ENCODE measurements around the gene AICDA. TPM values are rescaled to one million over a fixed set of nuclear protein-coding genes. Genes with fewer than 3 reads are reported as not detected.
"Not testable (repeated sequence)": the region's sequence is repeated elsewhere in the genome, so short reads cannot be mapped to it uniquely, and the experiment has no call there.

AICDA gene
- total RNA-seq, 1 donor from 2014 or later: not detected

GRCh38 chr12:8636007-8636346, 23.3 kb upstream of the AICDA start:
- DNase-seq; H3K4me1 Mint-ChIP-seq; H3K36me3 Mint-ChIP-seq (ENCODE audit: low read depth); H3K9me3 Mint-ChIP-seq; H3K27ac Mint-ChIP-seq; H3K4me3 Mint-ChIP-seq; intact Hi-C loops (cut with micrococcal nuclease): not testable (repeated sequence)
- peaks cover 54% of the 10 kb centered on the region for H3K27me3 Mint-ChIP-seq

DNA sequence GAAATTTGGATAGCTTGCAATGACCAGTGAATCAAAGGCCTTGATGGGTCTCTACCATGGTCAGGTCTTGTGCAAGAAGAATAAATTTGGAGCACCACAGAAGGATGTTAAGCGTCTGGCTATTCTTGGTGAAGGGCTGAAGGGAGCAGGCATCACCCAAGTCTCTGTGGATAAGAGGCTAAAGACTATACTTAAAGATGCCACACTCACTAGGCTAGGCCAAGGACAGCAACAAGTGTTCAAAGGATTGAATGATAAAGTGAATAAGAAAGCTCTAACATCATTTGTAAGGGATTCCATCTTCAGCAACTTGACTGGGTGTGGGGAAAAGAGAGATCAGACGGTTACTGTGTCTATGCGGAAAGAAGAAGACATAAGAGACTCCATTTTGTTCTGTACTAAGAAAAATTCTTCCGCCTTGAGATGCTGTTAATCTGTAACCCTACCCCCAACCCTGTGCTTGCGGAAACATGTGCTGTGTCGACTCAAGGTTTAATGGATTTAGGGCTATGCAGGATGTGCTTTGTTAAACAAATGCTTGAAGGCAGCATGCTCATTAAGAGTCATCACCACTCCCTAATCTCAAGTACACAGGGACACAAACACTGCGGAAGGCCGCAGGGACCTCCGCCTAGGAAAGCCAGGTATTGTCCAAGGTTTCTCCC, 22.8 kb upstream of the AICDA start:
- H3K9me3 Mint-ChIP-seq; H3K27ac Mint-ChIP-seq; intact Hi-C loops (cut with micrococcal nuclease); H3K4me3 Mint-ChIP-seq; H3K4me1 Mint-ChIP-seq; DNase-seq; H3K36me3 Mint-ChIP-seq (ENCODE audit: low read depth): not testable (repeated sequence)
- peaks cover 58% of the 10 kb centered on the region for H3K27me3 Mint-ChIP-seq

- H3K4me3 Mint-ChIP-seq: no peak overlapping the region
- no peaks in the 10 kb centered on the region for H3K36me3 Mint-ChIP-seq (ENCODE audit: low read depth)
- H3K27ac Mint-ChIP-seq: no peak overlapping the region
- intact Hi-C loops (cut with micrococcal nuclease): no loop called here
- H3K4me1 Mint-ChIP-seq: no peaks in the 10 kb centered on the region
- peaks cover 6% of the 10 kb centered on the region for H3K9me3 Mint-ChIP-seq
- H3K27me3 Mint-ChIP-seq: peaks cover 37% of the 10 kb centered on the region
- DNase-seq: no peak
These were observed 17.5 kb upstream of the AICDA start for GRCh38 chr12:8630131-8630530.

DNA sequence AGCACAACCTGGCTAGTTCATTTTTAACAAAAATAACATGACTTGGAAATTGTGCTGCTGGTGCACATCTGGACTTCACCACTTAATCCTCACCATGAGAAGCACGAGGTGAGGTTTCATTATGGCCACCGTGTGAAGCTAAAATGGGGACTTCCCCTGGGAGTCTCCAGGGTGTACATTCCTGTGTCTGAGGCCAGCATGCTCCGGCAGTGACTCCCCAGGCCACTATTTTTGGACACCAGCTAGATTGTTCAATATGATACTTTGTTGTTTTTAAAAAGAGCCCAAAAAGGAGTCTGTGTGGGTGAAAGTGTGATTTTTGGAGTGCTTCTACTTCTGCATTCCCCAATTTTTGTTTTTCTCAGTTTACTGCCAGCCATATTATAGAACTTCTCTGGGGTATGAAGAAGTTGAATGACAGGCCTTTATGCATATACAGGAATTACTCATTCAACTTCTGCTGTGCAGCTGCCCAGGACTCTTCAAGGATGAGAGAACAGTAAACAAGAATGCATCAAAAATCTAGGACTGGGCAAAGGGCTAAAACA, 16.9 kb upstream of the AICDA start:
- DNase-seq: no peak
- H3K27me3 Mint-ChIP-seq: peaks cover 31% of the 10 kb centered on the region
- no peaks in the 10 kb centered on the region for H3K4me1 Mint-ChIP-seq
- H3K36me3 Mint-ChIP-seq (ENCODE audit: low read depth): no peaks in the 10 kb centered on the region
- H3K4me3 Mint-ChIP-seq: no peak overlapping the region
- peaks cover 6% of the 10 kb centered on the region for H3K9me3 Mint-ChIP-seq
- no peak overlapping the region for H3K27ac Mint-ChIP-seq
- intact Hi-C loops (cut with micrococcal nuclease): no loop called here

DNA sequence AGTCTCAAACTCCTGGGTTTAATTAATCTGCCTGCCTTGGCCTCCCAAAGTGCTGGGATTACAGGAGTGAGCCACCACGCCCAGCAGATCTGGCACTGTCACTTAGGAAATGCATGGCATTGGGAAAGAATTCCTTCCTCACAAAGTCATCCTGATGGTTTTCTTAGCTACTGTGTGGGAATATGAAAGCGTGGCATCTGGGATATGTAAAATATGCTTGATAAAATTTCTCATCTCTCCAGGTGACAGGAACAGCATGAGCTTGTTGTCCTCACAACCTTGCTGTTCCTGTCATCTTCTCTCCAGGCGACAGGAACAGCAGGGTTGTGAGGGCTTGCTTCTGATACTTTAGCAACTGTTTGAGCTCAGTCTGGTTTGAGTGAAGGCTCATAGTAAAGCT, 16.1 kb upstream of the AICDA start:
- Mint-ChIP-seq H3K4me3 (no peak overlapping the region), H3K27ac (no peak overlapping the region), H3K9me3 (peaks cover 6% of the 10 kb centered on the region), H3K27me3 (peaks cover 27% of the 10 kb centered on the region), H3K36me3 (ENCODE audit: low read depth) (no peaks in the 10 kb centered on the region), H3K4me1 (no peaks in the 10 kb centered on the region)
- intact Hi-C loops (cut with micrococcal nuclease): no loop called here
- DNase-seq: no peak

GRCh38 chr12:8624750-8625149, 12.1 kb upstream of the AICDA start:
- H3K27ac Mint-ChIP-seq; H3K4me1 Mint-ChIP-seq; H3K36me3 Mint-ChIP-seq (ENCODE audit: low read depth); DNase-seq; intact Hi-C loops (cut with micrococcal nuclease); H3K9me3 Mint-ChIP-seq; H3K4me3 Mint-ChIP-seq: not testable (repeated sequence)
- H3K27me3 Mint-ChIP-seq: peaks cover 18% of the 10 kb centered on the region

DNA sequence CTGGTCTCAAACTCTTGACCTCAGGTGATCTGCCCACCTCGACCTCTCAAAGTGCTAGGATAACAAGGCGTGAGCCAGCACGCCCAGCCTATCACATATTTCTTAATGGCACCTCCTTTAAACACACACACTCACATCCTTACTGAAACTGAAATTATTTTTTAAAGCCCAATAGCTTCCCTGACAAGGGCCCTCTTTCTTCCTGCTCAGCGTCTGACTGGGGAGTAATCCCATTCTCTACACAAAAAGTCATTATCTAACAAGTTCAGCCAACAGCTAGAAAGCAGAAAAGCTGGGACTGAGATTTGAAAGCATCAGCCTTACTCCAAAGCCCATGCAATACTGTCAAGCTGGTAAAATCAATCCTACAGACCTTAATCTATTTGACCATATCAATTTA, 10.0 kb upstream of the AICDA start:
- intact Hi-C loops (cut with micrococcal nuclease): no loop called here
- DNase-seq: no peak

DNA sequence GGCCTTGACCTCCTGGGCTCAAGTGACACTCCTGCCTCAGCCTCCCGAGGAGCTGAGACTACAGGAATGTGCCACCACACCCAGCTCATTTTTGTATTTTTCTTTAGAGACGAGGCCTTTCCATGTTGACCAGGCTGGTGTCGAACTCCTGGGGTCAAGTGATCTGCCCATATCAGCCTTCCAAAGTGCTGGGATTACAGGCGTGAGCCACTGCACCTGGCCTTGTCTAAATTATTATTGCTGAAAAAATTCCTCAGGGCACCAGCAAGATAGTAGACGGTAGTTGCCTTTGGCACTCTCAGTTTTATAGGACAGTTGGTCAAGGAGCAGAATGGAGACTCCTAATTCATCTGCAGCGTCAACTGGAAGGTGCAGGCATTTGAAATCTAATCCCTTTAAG, 2.5 kb upstream of the AICDA start:
- no peaks in the 10 kb centered on the region for H3K36me3 Mint-ChIP-seq (ENCODE audit: low read depth)
- H3K27ac Mint-ChIP-seq: no peak overlapping the region
- no peak overlapping the region for H3K4me3 Mint-ChIP-seq
- no peaks in the 10 kb centered on the region for H3K4me1 Mint-ChIP-seq
- H3K27me3 Mint-ChIP-seq: peaks cover 16% of the 10 kb centered on the region
- H3K9me3 Mint-ChIP-seq: peaks cover 2% of the 10 kb centered on the region
- DNase-seq: no peak
- intact Hi-C loops (cut with micrococcal nuclease): no loop called here

More for the DNA sequence above, 10.0 kb upstream of the AICDA start:
- Mint-ChIP-seq H3K9me3 (peaks cover 3% of the 10 kb centered on the region), H3K27ac (no peak overlapping the region), H3K27me3 (peaks cover 13% of the 10 kb centered on the region), H3K36me3 (ENCODE audit: low read depth) (no peaks in the 10 kb centered on the region), H3K4me3 (no peak overlapping the region), H3K4me1 (no peaks in the 10 kb centered on the region)

DNA sequence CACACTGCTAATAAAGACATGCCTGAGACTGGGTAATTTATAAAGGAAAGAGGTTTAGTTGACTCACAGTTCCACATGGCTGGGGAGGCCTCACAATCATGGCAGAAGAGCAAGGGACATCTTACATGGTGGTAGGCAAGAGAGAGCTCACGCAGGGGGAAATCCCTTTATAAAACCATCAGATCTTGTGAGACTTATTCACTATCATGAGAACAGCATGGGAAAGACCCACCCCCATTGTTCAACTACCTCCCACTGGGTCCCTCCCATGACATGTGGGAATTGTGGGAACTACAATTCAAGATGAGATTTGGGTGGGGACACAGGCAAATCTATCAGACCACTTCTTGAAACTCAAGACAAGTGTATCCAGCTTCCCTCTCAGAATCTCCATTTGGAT, 1.2 kb upstream of the AICDA start:
- H3K4me1 Mint-ChIP-seq; H3K4me3 Mint-ChIP-seq; intact Hi-C loops (cut with micrococcal nuclease); H3K9me3 Mint-ChIP-seq; DNase-seq; H3K36me3 Mint-ChIP-seq (ENCODE audit: low read depth); H3K27ac Mint-ChIP-seq: not testable (repeated sequence)
- peaks cover 18% of the 10 kb centered on the region for H3K27me3 Mint-ChIP-seq

GRCh38 chr12:8609061-8609570, 3.5 kb downstream of the AICDA start:
- Mint-ChIP-seq H3K36me3 (ENCODE audit: low read depth) (no peaks in the 10 kb centered on the region), H3K4me3 (peak overlapping the region; percentile 53), H3K9me3 (no peaks in the 10 kb centered on the region), H3K4me1 (peaks cover 7% of the 10 kb centered on the region), H3K27me3 (peaks cover 22% of the 10 kb centered on the region), H3K27ac (no peak overlapping the region)
- peak; percentile 62 for DNase-seq
- intact Hi-C loops (cut with micrococcal nuclease): loop anchor here (5.0 kb wide), 1 partner anchor 67 kb away; the partner anchor contains the start of gene CLEC4E

GRCh38 chr12:8606890-8607289, 5.8 kb downstream of the AICDA start:
- intact Hi-C loops (cut with micrococcal nuclease): loop anchor here (5.0 kb wide), 1 partner anchor 65 kb away; the partner anchor contains the start of gene CLEC4E
- H3K4me1 Mint-ChIP-seq: peaks cover 7% of the 10 kb centered on the region
- H3K4me3 Mint-ChIP-seq: no peak overlapping the region
- no peak overlapping the region for H3K27ac Mint-ChIP-seq
- no peaks in the 10 kb centered on the region for H3K36me3 Mint-ChIP-seq (ENCODE audit: low read depth)
- H3K9me3 Mint-ChIP-seq: no peaks in the 10 kb centered on the region
- H3K27me3 Mint-ChIP-seq: peaks cover 26% of the 10 kb centered on the region
- no peak for DNase-seq

- intact Hi-C loops (cut with micrococcal nuclease): loop anchor here (5.0 kb wide), 1 partner anchor 63 kb away; the partner anchor contains the start of gene CLEC4E
- H3K27ac Mint-ChIP-seq: no peak overlapping the region
- DNase-seq: no peak
- peaks cover 25% of the 10 kb centered on the region for H3K27me3 Mint-ChIP-seq
- H3K9me3 Mint-ChIP-seq: no peaks in the 10 kb centered on the region
- H3K36me3 Mint-ChIP-seq (ENCODE audit: low read depth): no peaks in the 10 kb centered on the region
- peaks cover 7% of the 10 kb centered on the region for H3K4me1 Mint-ChIP-seq
- H3K4me3 Mint-ChIP-seq: no peak overlapping the region
These were observed 7.6 kb downstream of the AICDA start for GRCh38 chr12:8605057-8605456.

DNA sequence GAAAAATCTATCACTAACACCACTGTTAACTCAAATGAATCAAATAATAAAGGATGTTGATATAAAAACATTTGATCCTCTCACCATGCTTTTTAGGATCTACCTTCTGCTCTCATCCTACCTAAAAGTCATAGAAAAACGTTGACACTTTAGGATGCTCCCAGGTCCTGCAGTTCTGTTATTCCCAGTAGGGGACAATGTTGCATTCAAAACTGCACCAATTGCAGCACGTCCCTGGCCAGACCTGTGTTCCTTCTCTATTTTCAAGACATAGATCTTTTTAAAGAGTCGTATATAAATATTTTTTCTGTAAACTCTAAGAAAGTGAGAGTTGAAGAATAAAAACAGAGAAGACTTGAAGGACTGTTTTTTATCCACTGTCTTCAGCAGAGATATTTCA, 8.8 kb downstream of the AICDA start:
- H3K27me3 Mint-ChIP-seq: peaks cover 17% of the 10 kb centered on the region
- no peak overlapping the region for H3K27ac Mint-ChIP-seq
- intact Hi-C loops (cut with micrococcal nuclease): no loop called here
- DNase-seq: no peak
- no peaks in the 10 kb centered on the region for H3K4me1 Mint-ChIP-seq
- no peaks in the 10 kb centered on the region for H3K9me3 Mint-ChIP-seq
- no peaks in the 10 kb centered on the region for H3K36me3 Mint-ChIP-seq (ENCODE audit: low read depth)
- no peak overlapping the region for H3K4me3 Mint-ChIP-seq

DNA sequence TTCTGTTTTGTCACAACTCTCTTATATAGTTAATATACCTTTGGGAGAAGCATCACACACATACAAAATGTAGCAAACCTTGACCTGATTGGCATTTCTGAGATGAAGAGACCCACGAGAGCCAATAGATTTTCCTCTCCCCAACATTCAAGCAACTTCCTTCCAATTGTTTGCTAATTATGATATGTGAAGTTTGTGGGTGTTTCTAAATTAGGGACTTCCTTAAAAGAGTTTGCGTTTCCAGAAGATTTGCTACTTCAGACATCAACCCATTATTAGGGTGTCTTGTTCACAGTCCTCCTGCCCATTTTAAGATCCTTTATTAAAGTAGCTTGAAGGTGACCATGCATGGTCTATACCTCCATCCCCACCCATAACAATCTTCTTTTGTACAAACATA, 9.4 kb downstream of the AICDA start:
- Mint-ChIP-seq H3K4me1 (no peaks in the 10 kb centered on the region), H3K27me3 (peaks cover 15% of the 10 kb centered on the region), H3K36me3 (ENCODE audit: low read depth) (no peaks in the 10 kb centered on the region), H3K4me3 (no peak overlapping the region), H3K9me3 (no peaks in the 10 kb centered on the region), H3K27ac (no peak overlapping the region)
- DNase-seq: no peak
- intact Hi-C loops (cut with micrococcal nuclease): no loop called here

DNA sequence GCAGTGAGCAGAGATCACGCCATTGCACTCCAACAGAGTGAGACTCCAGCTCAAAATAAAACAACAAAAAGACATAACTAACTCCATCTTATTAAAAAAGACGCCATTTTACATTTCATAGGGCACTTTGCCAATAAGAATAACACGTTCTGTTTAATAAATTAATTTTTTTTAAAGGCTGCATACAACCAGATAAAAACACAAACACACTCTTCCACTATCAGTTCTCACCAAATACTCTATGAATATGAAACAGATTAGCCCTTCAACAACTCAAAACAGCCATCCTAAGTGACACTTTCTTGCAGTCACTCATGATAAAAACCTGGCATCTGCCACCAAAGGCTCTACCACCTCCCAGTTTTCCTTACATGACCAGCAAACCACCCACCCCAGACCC, 16.1 kb downstream of the AICDA start:
- no peaks in the 10 kb centered on the region for H3K9me3 Mint-ChIP-seq
- DNase-seq: no peak
- H3K27ac Mint-ChIP-seq: no peak overlapping the region
- H3K27me3 Mint-ChIP-seq: peaks cover 8% of the 10 kb centered on the region
- no peaks in the 10 kb centered on the region for H3K4me1 Mint-ChIP-seq
- intact Hi-C loops (cut with micrococcal nuclease): no loop called here
- no peaks in the 10 kb centered on the region for H3K36me3 Mint-ChIP-seq (ENCODE audit: low read depth)
- no peak overlapping the region for H3K4me3 Mint-ChIP-seq

Measured in activated CD4-positive, alpha-beta T cell treated with anti-CD3 and anti-CD28 coated beads, Interleukin-2, amount 10 ng/mL, durations not matched to agents 24 days and 14 days (primary cell).